Smooth muscle cell (in vitro differentiated cells): ENCODE measurements around the gene ATXN1. TPM values are rescaled to one million over a fixed set of nuclear protein-coding genes. Genes with fewer than 3 reads are reported as not detected.

Source experiments
- DNase-seq: peaks from one replicate; lab custom pipeline; 2025; ENCODE audit not compliant: unreplicated experiment; lab: John Stamatoyannopoulos, UW
- H2AFZ ChIP-seq: fragments of 200-600 bp; sonication (generic); 2 replicates; pipeline ENCODE4 v1.6.0; 2016; ENCODE audit warnings: antibody characterized with exemption, low read depth, mild to moderate bottlenecking
- H3F3A ChIP-seq: fragments of 200-600 bp; sonication (generic); 2 replicates; pipeline ENCODE4 v1.6.0; 2017; ENCODE audit warnings: antibody characterized with exemption, low read depth
- H3K27ac ChIP-seq: fragments of 200-600 bp; sonication (generic); 2 replicates; pipeline ENCODE4 v1.5.1; 2016; ENCODE audit warnings: low read depth, mild to moderate bottlenecking
- H3K27me3 ChIP-seq: fragments of 200-600 bp; sonication (generic); 2 replicates; pipeline ENCODE4 v1.6.1; 2016; ENCODE audit warnings: low read depth, mild to moderate bottlenecking
- H3K36me3 ChIP-seq: fragments of 200-600 bp; sonication (generic); 2 replicates; pipeline ENCODE4 v1.5.1; 2016; ENCODE audit warnings: low read depth
- H3K4me1 ChIP-seq: fragments of 200-600 bp; sonication (generic); 2 replicates; pipeline ENCODE4 v1.5.1; 2016; ENCODE audit warnings: low read depth
- H3K4me2 ChIP-seq: fragments of 200-600 bp; sonication (generic); 2 replicates; pipeline ENCODE4 v1.6.0; 2016; ENCODE audit warnings: mild to moderate bottlenecking
- H3K4me3 ChIP-seq: fragments of 200-600 bp; sonication (generic); 2 replicates; pipeline ENCODE4 v1.5.1; 2016; ENCODE audit warnings: mild to moderate bottlenecking
- H3K79me2 ChIP-seq: fragments of 200-600 bp; sonication (generic); 2 replicates; pipeline ENCODE4 v1.6.0; 2016; ENCODE audit warnings: low read depth, mild to moderate bottlenecking
- H3K9ac ChIP-seq: fragments of 200-600 bp; sonication (generic); 2 replicates; pipeline ENCODE4 v1.6.0; 2016; ENCODE audit warnings: low read depth
- H3K9me3 ChIP-seq: fragments of 200-600 bp; sonication (generic); replicated peaks from 2 replicates; pipeline ENCODE4 v1.5.1; 2016; ENCODE audit warnings: low read depth
- H4K20me1 ChIP-seq: fragments of 200-600 bp; sonication (generic); 2 replicates; pipeline ENCODE4 v1.6.0; 2016; ENCODE audit warnings: low read depth
- CTCF ChIP-seq: fragments of 200-600 bp; sonication (generic); IDR thresholded peaks from 2 replicates; pipeline ENCODE4 v1.5.1; 2017; ENCODE audit warnings: borderline replicate concordance, mild to moderate bottlenecking, antibody characterized with exemption; ENCODE audit not compliant: insufficient read depth, poor library complexity, severe bottlenecking
- WGBS: methylation state at CpG from one replicate; pipeline ENCODE4 v1.1.7; 2016; ENCODE audit warnings: low lambda C conversion rate; 5-methylcytosine and 5-hydroxymethylcytosine counted together
- polyA plus RNA-seq: library from polyadenylated mRNA; unstranded; fragments of >200 nt; fragmentation: Nextera tagmentation; extraction: Ambion mirVana; gene quantifications from 2 replicates; pipeline ENCODE4 v1.2.1, GENCODE V29; 2016
- total RNA-seq: library from RNA; depleted of rRNA; stranded (reverse); fragments of >200 nt; gene quantifications from 2 replicates; pipeline ENCODE4 v1.2.3, GENCODE V29; 2014

Gene ATXN1
- total and polyA plus RNA-seq, 2 experiments from 2014 or later: 17.9 to 40.6 TPM

GRCh38 chr6:16278048-16278724 lies 483.1 kb downstream of the ATXN1 start:
- Histone ChIP-seq H3K4me2 (peak overlapping the region; percentile 79), H4K20me1 (no peaks in the 10 kb centered on the region), H3K27ac (peak overlapping the region; percentile 34), H3K9me3 (no peaks in the 10 kb centered on the region), H3F3A (no peaks in the 10 kb centered on the region), H2AFZ (no peak overlapping the region), H3K27me3 (no peaks in the 10 kb centered on the region), H3K36me3 (no peaks in the 10 kb centered on the region), H3K4me1 (peaks cover 12% of the 10 kb centered on the region), H3K4me3 (no peak overlapping the region), H3K79me2 (no peaks in the 10 kb centered on the region), H3K9ac (no peak overlapping the region)
- DNase-seq: no peak
- TF ChIP-seq CTCF: no peak
- WGBS: 78% methylated on average over 10 of the region's 10 CpGs

- Histone ChIP-seq H3K9me3 (no peaks in the 10 kb centered on the region), H3K36me3 (no peaks in the 10 kb centered on the region), H3K9ac (no peak overlapping the region), H3K27ac (peak overlapping the region; percentile 34), H3K27me3 (no peaks in the 10 kb centered on the region), H3K4me1 (peaks cover 12% of the 10 kb centered on the region), H3K4me2 (peak overlapping the region; percentile 79), H2AFZ (no peak overlapping the region), H3K79me2 (no peaks in the 10 kb centered on the region), H3K4me3 (no peak overlapping the region), H4K20me1 (no peaks in the 10 kb centered on the region), H3F3A (no peaks in the 10 kb centered on the region)
- WGBS: 24% methylated on average over 18 of the region's 18 CpGs
- peak; percentile 3 for DNase-seq
- TF ChIP-seq CTCF: peak; percentile 48
Measured at GRCh38 chr6:16277101-16277981, 483.9 kb downstream of the ATXN1 start.

GRCh38 chr6:16274885-16275589 lies 486.2 kb downstream of the ATXN1 start:
- no peak for TF ChIP-seq CTCF
- no peak overlapping the region for H2AFZ ChIP-seq
- H3K4me1 ChIP-seq: peaks cover 12% of the 10 kb centered on the region

More at GRCh38 chr6:16274885-16275589, 486.2 kb downstream of the ATXN1 start:
- DNase-seq: no peak
- no peak overlapping the region for H3K4me3 ChIP-seq
- no peaks in the 10 kb centered on the region for H3F3A ChIP-seq
- H3K4me2 ChIP-seq: no peak overlapping the region
- H3K27me3 ChIP-seq: no peaks in the 10 kb centered on the region
- H3K36me3 ChIP-seq: no peaks in the 10 kb centered on the region
- 89% methylated on average over 10 of the region's 10 CpGs for WGBS
- H3K79me2 ChIP-seq: no peaks in the 10 kb centered on the region
- H3K27ac ChIP-seq: no peak overlapping the region
- H3K9me3 ChIP-seq: no peaks in the 10 kb centered on the region
- no peaks in the 10 kb centered on the region for H4K20me1 ChIP-seq
- no peak overlapping the region for H3K9ac ChIP-seq
